Keratinocyte (primary cell): Measurements from ENCODE around the gene UGT1A1. TPM values are rescaled to one million over a fixed set of nuclear protein-coding genes. Genes with fewer than 3 reads are reported as not detected.

Source experiments
- DNase-seq: peaks from one replicate; pipeline ENCODE4 v3.0.0-alpha.2; 2011; ENCODE audit warnings: low read depth, missing footprints, low spot score
- FAIRE-seq: peaks from 2 replicates; lab custom pipeline; 2011; peaks lifted over from hg19 to GRCh38; lab: Jason Lieb, UNC
- H2AFZ ChIP-seq: 2 replicates; pipeline ENCODE4 v1.6.0; 2012; ENCODE audit warnings: low read length, control low read depth, inconsistent platforms; ENCODE audit not compliant: control insufficient read depth
- H3K27ac ChIP-seq: 2 replicates; pipeline ENCODE4 v1.5.1; 2011; ENCODE audit warnings: low read length; ENCODE audit not compliant: control insufficient read depth, insufficient read depth
- H3K27me3 ChIP-seq: 3 replicates; pipeline ENCODE4 v1.6.0; 2011; ENCODE audit warnings: low read length; ENCODE audit not compliant: control insufficient read depth, insufficient read depth; ENCODE audit errors: extremely low read depth
- H3K36me3 ChIP-seq, 2 experiments: 2 replicates in 1 of 2; 3 replicates in 1 of 2; pipeline ENCODE4 v1.5.1; 2011; ENCODE audit warnings: low read length in 2 of 2, mild to moderate bottlenecking in 1 of 2; ENCODE audit not compliant: control insufficient read depth in 2 of 2, insufficient read depth in 2 of 2; ENCODE audit errors: extremely low read depth in 1 of 2
- H3K4me1 ChIP-seq: 3 replicates; pipeline ENCODE4 v1.5.1; 2011; ENCODE audit warnings: low read length; ENCODE audit not compliant: control insufficient read depth, insufficient read depth; ENCODE audit errors: extremely low read depth
- H3K4me2 ChIP-seq: 3 replicates; pipeline ENCODE4 v1.6.0; 2011; ENCODE audit warnings: low read depth, low read length; ENCODE audit not compliant: control insufficient read depth, insufficient read depth; ENCODE audit errors: extremely low read depth
- H3K4me3 ChIP-seq, 3 experiments: fragments of 200-600 bp in 1 of 3; sonication (generic) in 1 of 3; 2 replicates in 2 of 3; 3 replicates in 1 of 3; pipeline ENCODE4 v1.5.1; 2011 to 2016; ENCODE audit warnings: low read length in 3 of 3, mild to moderate bottlenecking in 3 of 3, control low read depth in 2 of 3, inconsistent platforms in 1 of 3, low read depth in 1 of 3, mixed read lengths in 1 of 3, mixed run types in 1 of 3, moderate library complexity in 1 of 3; ENCODE audit not compliant: control insufficient read depth in 2 of 3, insufficient read depth in 2 of 3; ENCODE audit errors: extremely low read depth in 1 of 3
- H3K79me2 ChIP-seq: 2 replicates; pipeline ENCODE4 v1.6.0; 2012; ENCODE audit warnings: low read length; ENCODE audit not compliant: control insufficient read depth, insufficient read depth
- H3K9ac ChIP-seq: 3 replicates; pipeline ENCODE4 v1.6.0; 2011; ENCODE audit warnings: low read length; ENCODE audit not compliant: control insufficient read depth, insufficient read depth; ENCODE audit errors: extremely low read depth
- H3K9me1 ChIP-seq: 3 replicates; pipeline ENCODE4 v1.6.0; 2011; ENCODE audit warnings: low read length; ENCODE audit not compliant: control insufficient read depth, insufficient read depth; ENCODE audit errors: extremely low read depth
- H3K9me3 ChIP-seq: 2 replicates; pipeline ENCODE4 v1.5.1; 2012; ENCODE audit warnings: low read depth, low read length; ENCODE audit not compliant: control insufficient read depth
- H4K20me1 ChIP-seq: 3 replicates; pipeline ENCODE4 v1.6.0; 2011; ENCODE audit warnings: low read length; ENCODE audit not compliant: control insufficient read depth, insufficient read depth; ENCODE audit errors: extremely low read depth
- CTCF ChIP-seq, 3 experiments: IDR thresholded peaks in 1 of 3; conservative IDR thresholded peaks in 1 of 3; optimal IDR thresholded peaks in 1 of 3; 2 replicates in 2 of 3; 3 replicates in 1 of 3; pipeline versions ENCODE3 to v1.5.1; 2011; ENCODE audit warnings: low read length in 3 of 3, mild to moderate bottlenecking in 3 of 3, moderate library complexity in 2 of 3, control low read depth in 1 of 3, inconsistent platforms in 1 of 3; ENCODE audit not compliant: insufficient read depth in 2 of 3; ENCODE audit errors: extremely low read depth in 1 of 3
- EZH2 ChIP-seq: IDR thresholded peaks from one replicate; pipeline ENCODE4 v1.6.1; 2012; ENCODE audit warnings: inconsistent platforms, mild to moderate bottlenecking, low read length, moderate library complexity
- dilution Hi-C: fragments of 300-500 bp; cut with MboI; formaldehyde crosslinking; loops from one replicate; pipeline ENCODE4 v1.7.0; 2020; ENCODE audit warnings: low sequenced_read_pairs; ENCODE audit not compliant: extremely low pct_ligation_motif_present
- polyA plus RNA-seq, 5 experiments: library from polyadenylated mRNA; depleted of rRNA in 3 of 5; stranded (reverse) in 3 of 5; stranded (forward) in 1 of 5; unstranded in 1 of 5; fragments of >200 nt; gene quantifications; 1 replicate in 1 of 5; 2 replicates in 3 of 5; 3 replicates in 1 of 5; pipeline versions ENCODE4 v1.2.1 to v1.2.3, GENCODE V29; 2011 to 2012; ENCODE audit warnings: missing spikeins in 2 of 5, low read depth in 1 of 5, low replicate concordance in 1 of 5

Gene UGT1A1
- polyA plus RNA-seq, 1 donor (not counting 4 experiments of a cell fraction or from before 2014, with no cell fraction given): 2.7 TPM

- no peaks in the 10 kb centered on the region for H3K9me3 ChIP-seq
- DNase-seq: no peak
- H3K4me1 ChIP-seq: peaks cover 9% of the 10 kb centered on the region
- H3K36me3 ChIP-seq: no peaks in the 10 kb centered on the region
- H3K27ac ChIP-seq: no peak overlapping the region
- H2AFZ ChIP-seq: no peak overlapping the region
- H3K4me3 ChIP-seq: no peak overlapping the region
- H3K9me1 ChIP-seq: no peaks in the 10 kb centered on the region
- FAIRE-seq: no peak
- H4K20me1 ChIP-seq: no peaks in the 10 kb centered on the region
- H3K79me2 ChIP-seq: no peaks in the 10 kb centered on the region
- no peak for TF ChIP-seq EZH2
- no peak for TF ChIP-seq CTCF (optimal IDR thresholded peaks at IDR 0.05 in 1 of 3, IDR thresholded peaks at IDR 0.05 in 1 of 3, conservative IDR thresholded peaks at IDR 0.05 in 1 of 3; ENCODE audit: extremely low read depth in 1 of 3, insufficient read depth in 2 of 3, low read length in 3 of 3)
- no peak overlapping the region for H3K9ac ChIP-seq
- H3K27me3 ChIP-seq: peaks cover 6% of the 10 kb centered on the region
- dilution Hi-C loops: no loop called here
- H3K4me2 ChIP-seq: no peak overlapping the region
These were observed 39.6 kb downstream of the UGT1A1 start for GRCh38 chr2:233799716-233800115.

GRCh38 chr2:233800208-233800607, 40.1 kb downstream of the UGT1A1 start:
- Histone ChIP-seq H3K9me3 (no peaks in the 10 kb centered on the region), H3K4me2 (no peak overlapping the region), H3K27ac (no peak overlapping the region), H3K79me2 (no peaks in the 10 kb centered on the region), H3K4me1 (peaks cover 9% of the 10 kb centered on the region), H3K9ac (no peak overlapping the region), H3K9me1 (no peaks in the 10 kb centered on the region), H3K4me3 (no peak overlapping the region), H4K20me1 (no peaks in the 10 kb centered on the region), H3K27me3 (peaks cover 10% of the 10 kb centered on the region), H2AFZ (no peak overlapping the region), H3K36me3 (no peaks in the 10 kb centered on the region)
- FAIRE-seq (no peak), DNase-seq (no peak)
- no peak for TF ChIP-seq CTCF (optimal IDR thresholded peaks at IDR 0.05 in 1 of 3, IDR thresholded peaks at IDR 0.05 in 1 of 3, conservative IDR thresholded peaks at IDR 0.05 in 1 of 3; ENCODE audit: extremely low read depth in 1 of 3, insufficient read depth in 2 of 3, low read length in 3 of 3)
- dilution Hi-C loops: no loop called here
